GM12878 (cell line): ENCODE results near the gene RPL26. TPM values are rescaled to one million over a fixed set of nuclear protein-coding genes. Genes with fewer than 3 reads are reported as not detected.

ENCODE experiments used
- ATAC-seq: fragments of 200-7000 bp; cut with Tn5 transposase; 3 replicates; pipeline ENCODE4 v1.9.1; 2020; ENCODE audit warnings: mild to moderate bottlenecking, moderate library complexity
- BruUV-seq: library from RNA; stranded (reverse); fragments of 400-500 nt; replicated peaks from 2 replicates; lab custom pipeline; 2021; lab: Mats Ljungman, UMichigan
- CTCF ChIA-PET: fragments of 300-600 bp; sonication (Branson Sonifier 250); formaldehyde crosslinking; extraction: SDS; loops from one replicate; lab custom pipeline; 2021; ENCODE audit warnings: inconsistent platforms; lab: Yijun Ruan, JAX
- POLR2A ChIA-PET: fragments of 350-600 bp; formaldehyde crosslinking; extraction: SDS; loops from one replicate; lab custom pipeline; 2021; ENCODE audit warnings: inconsistent platforms; lab: Charles Lee
- RAD21 ChIA-PET: fragments of 300-600 bp; sonication (Branson Sonifier 250); formaldehyde crosslinking; loops from one replicate; lab custom pipeline; 2023; ENCODE audit warnings: antibody characterized with exemption; ENCODE audit not compliant: unreplicated experiment; lab: Charles Lee
- SMC1A ChIA-PET: fragments of 300-600 bp; sonication (Branson Sonifier 250); formaldehyde crosslinking; loops from one replicate; lab custom pipeline; 2023; ENCODE audit not compliant: unreplicated experiment, uncharacterized antibody; lab: Charles Lee
- DNase-seq: peaks from one replicate; pipeline ENCODE4 v3.0.0-alpha.2; 2011; ENCODE audit warnings: low read depth, low spot score
- FAIRE-seq: peaks from 3 replicates; lab custom pipeline; 2011; peaks lifted over from hg19 to GRCh38; lab: Jason Lieb, UNC
- H2AFZ ChIP-seq: 2 replicates; pipeline ENCODE4 v1.6.0; 2011; ENCODE audit warnings: low read depth, low read length, control low read depth; ENCODE audit not compliant: control insufficient read depth
- H3K27ac ChIP-seq: 2 replicates; pipeline ENCODE4 v1.5.1; 2011; ENCODE audit warnings: control low read depth; ENCODE audit not compliant: control insufficient read depth, insufficient read depth
- H3K27me3 ChIP-seq, 2 experiments: replicated peaks in 1 of 2; 2 replicates each; pipeline versions ENCODE4 v1.6.0 to v1.6.1; 2011; ENCODE audit warnings: low read length in 1 of 2; ENCODE audit not compliant: control insufficient read depth in 2 of 2, insufficient read depth in 2 of 2
- H3K36me3 ChIP-seq, 2 experiments: 2 replicates each; pipeline ENCODE4 v1.5.1; 2011; ENCODE audit warnings: low read length in 1 of 2; ENCODE audit not compliant: control insufficient read depth in 2 of 2, insufficient read depth in 2 of 2
- H3K4me1 ChIP-seq: 2 replicates; pipeline ENCODE4 v1.6.1; 2011; ENCODE audit warnings: mild to moderate bottlenecking, low read length, moderate library complexity, mixed read lengths; ENCODE audit not compliant: control insufficient read depth, insufficient read depth
- H3K4me2 ChIP-seq: 2 replicates; pipeline ENCODE4 v1.6.0; 2011; ENCODE audit warnings: control low read depth; ENCODE audit not compliant: control insufficient read depth, insufficient read depth
- H3K4me3 ChIP-seq: fragments of 200-600 bp; sonication (generic); 2 replicates; pipeline ENCODE4 v1.5.1; 2016
- H3K79me2 ChIP-seq: 2 replicates; pipeline ENCODE4 v1.6.0; 2011; ENCODE audit warnings: low read length; ENCODE audit not compliant: control insufficient read depth, insufficient read depth
- H3K9ac ChIP-seq: 2 replicates; pipeline ENCODE4 v1.8.0; 2011; ENCODE audit warnings: low read length, control low read depth, mixed read lengths; ENCODE audit not compliant: control insufficient read depth, insufficient read depth
- H3K9me3 ChIP-seq: replicated peaks from 3 replicates; pipeline ENCODE4 v1.5.1; 2011; ENCODE audit warnings: mild to moderate bottlenecking, low read length; ENCODE audit not compliant: control insufficient read depth, insufficient read depth
- H4K20me1 ChIP-seq: 2 replicates; pipeline ENCODE4 v1.6.0; 2011; ENCODE audit not compliant: control insufficient read depth, insufficient read depth
- EZH2 ChIP-seq: IDR thresholded peaks from 2 replicates; pipeline ENCODE4 v1.6.1; 2012; ENCODE audit warnings: low read depth, mild to moderate bottlenecking, control low read depth, inconsistent platforms, low read length, borderline replicate concordance; ENCODE audit not compliant: control insufficient read depth
- GABPA ChIP-seq: IDR thresholded peaks from 2 replicates; pipeline ENCODE4 v1.6.1; 2014; ENCODE audit warnings: antibody characterized with exemption, low read depth, mild to moderate bottlenecking, inconsistent platforms
- MXI1 ChIP-seq: fragments of 150-350 bp; IDR thresholded peaks from 2 replicates; pipeline ENCODE4 v1.6.1; 2011; ENCODE audit warnings: low read depth, mild to moderate bottlenecking, inconsistent platforms, low read length, improper control_type of control experiment
- RELB ChIP-seq: fragments of 450-650 bp; IDR thresholded peaks from 2 replicates; pipeline ENCODE4 v1.6.1; 2017; ENCODE audit warnings: low read depth, mild to moderate bottlenecking, moderate library complexity
- WGBS: methylation state at CpG from one replicate; pipeline ENCODE4 v1.1.6; 2016; ENCODE audit warnings: low lambda C conversion rate; ENCODE audit not compliant: insufficient replicate concordance, insufficient coverage; ENCODE audit errors: missing lambda C conversion rate; 5-methylcytosine and 5-hydroxymethylcytosine counted together
- in situ Hi-C: fragments of 300-500 bp; cut with MboI; formaldehyde crosslinking; loops from 9 replicates; pipeline ENCODE4 v1.14.3; 2018; ENCODE audit warnings: mixed read lengths
- intact Hi-C: fragments of 100-400 bp; cut with micrococcal nuclease; formaldehyde crosslinking; loops from one replicate; pipeline ENCODE4 v1.14.2; 2022; ENCODE audit not compliant: unreplicated experiment
- polyA plus RNA-seq, 11 experiments: library from polyadenylated mRNA; depleted of rRNA in 4 of 11; unstranded in 6 of 11; stranded (reverse) in 5 of 11; fragments of >200 nt; fragmentation: Nextera tagmentation in 4 of 11; fragmentation: Illumina TruSeq in 1 of 11; extraction: Ambion mirVana in 4 of 11; extraction: Trizol in 1 of 11; gene quantifications; 1 replicate in 1 of 11; 2 replicates in 10 of 11; pipeline versions ENCODE4 v1.2.1 to v1.2.3, GENCODE V29; 2011 to 2016; ENCODE audit warnings: inconsistent platforms in 2 of 11, missing spikeins in 2 of 11, low read depth in 1 of 11
- total RNA-seq, 4 experiments: library from RNA; depleted of rRNA in 3 of 4; stranded (reverse); fragments of >200 nt in 3 of 4; fragmentation: Illumina TruSeq in 1 of 4; extraction: Trizol in 1 of 4; gene quantifications; 2 replicates each; pipeline versions ENCODE4 v1.2.1 to v1.2.3, GENCODE V29; 2013 to 2021
- TF ChIP-seq, protein P1 (sequence below): fragments of 450-650 bp; IDR thresholded peaks from 2 replicates; pipeline ENCODE4 v1.6.1; 2016; ENCODE audit warnings: mild to moderate bottlenecking, moderate library complexity, borderline replicate concordance

RPL26 gene
- total and polyA plus RNA-seq, 10 of the 15 experiments (the other 5 are each of a cell fraction or from before 2014, with no cell fraction given), result 1,451 to 9,244 (median 4,326) TPM

- Histone ChIP-seq H3K27me3 (no peaks in the 10 kb centered on the region; a peak in 1 of 4 replicates), H2AFZ (peak overlapping the region; percentile 37), H3K27ac (no peak overlapping the region), H3K9me3 (no peaks in the 10 kb centered on the region), H3K4me3 (no peak overlapping the region), H3K36me3 (no peaks in the 10 kb centered on the region), H3K4me2 (peak overlapping the region; percentile 10; the same call in 1 of the 2 replicates), H4K20me1 (no peaks in the 10 kb centered on the region), H3K9ac (no peak overlapping the region), H3K4me1 (no peaks in the 10 kb centered on the region), H3K79me2 (no peaks in the 10 kb centered on the region)
- DNase-seq (no peak), ATAC-seq (peak; percentile 62), FAIRE-seq (no peak)
- ChIA-PET POLR2A (no interaction called here), RAD21 (no interaction called here), SMC1A (interaction anchor here (1.2 kb wide), 1 partner anchor 32 kb away, joined by 3 read pairs; no protein-coding TSS in a partner anchor), CTCF (interaction anchor here (0.9 kb wide), 1 partner anchor 249 kb away, joined by 4 read pairs; no protein-coding TSS in a partner anchor)
- TF ChIP-seq, protein P1, sequence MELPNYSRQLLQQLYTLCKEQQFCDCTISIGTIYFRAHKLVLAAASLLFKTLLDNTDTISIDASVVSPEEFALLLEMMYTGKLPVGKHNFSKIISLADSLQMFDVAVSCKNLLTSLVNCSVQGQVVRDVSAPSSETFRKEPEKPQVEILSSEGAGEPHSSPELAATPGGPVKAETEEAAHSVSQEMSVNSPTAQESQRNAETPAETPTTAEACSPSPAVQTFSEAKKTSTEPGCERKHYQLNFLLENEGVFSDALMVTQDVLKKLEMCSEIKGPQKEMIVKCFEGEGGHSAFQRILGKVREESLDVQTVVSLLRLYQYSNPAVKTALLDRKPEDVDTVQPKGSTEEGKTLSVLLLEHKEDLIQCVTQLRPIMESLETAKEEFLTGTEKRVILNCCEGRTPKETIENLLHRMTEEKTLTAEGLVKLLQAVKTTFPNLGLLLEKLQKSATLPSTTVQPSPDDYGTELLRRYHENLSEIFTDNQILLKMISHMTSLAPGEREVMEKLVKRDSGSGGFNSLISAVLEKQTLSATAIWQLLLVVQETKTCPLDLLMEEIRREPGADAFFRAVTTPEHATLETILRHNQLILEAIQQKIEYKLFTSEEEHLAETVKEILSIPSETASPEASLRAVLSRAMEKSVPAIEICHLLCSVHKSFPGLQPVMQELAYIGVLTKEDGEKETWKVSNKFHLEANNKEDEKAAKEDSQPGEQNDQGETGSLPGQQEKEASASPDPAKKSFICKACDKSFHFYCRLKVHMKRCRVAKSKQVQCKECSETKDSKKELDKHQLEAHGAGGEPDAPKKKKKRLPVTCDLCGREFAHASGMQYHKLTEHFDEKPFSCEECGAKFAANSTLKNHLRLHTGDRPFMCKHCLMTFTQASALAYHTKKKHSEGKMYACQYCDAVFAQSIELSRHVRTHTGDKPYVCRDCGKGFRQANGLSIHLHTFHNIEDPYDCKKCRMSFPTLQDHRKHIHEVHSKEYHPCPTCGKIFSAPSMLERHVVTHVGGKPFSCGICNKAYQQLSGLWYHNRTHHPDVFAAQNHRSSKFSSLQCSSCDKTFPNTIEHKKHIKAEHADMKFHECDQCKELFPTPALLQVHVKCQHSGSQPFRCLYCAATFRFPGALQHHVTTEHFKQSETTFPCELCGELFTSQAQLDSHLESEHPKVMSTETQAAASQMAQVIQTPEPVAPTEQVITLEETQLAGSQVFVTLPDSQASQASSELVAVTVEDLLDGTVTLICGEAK, result no peak
- TF ChIP-seq RELB (no peak), MXI1 (no peak), EZH2 (no peak), GABPA (no peak)
- in situ Hi-C loops, result no loop called here
- intact Hi-C loops, result no loop called here
- no TSS peak for BruUV-seq
- WGBS, result 8% methylated on average over 11 of the region's 11 CpGs
These were observed 44.9 kb downstream of the RPL26 start for GRCh38 chr17:8337802-8338752.
